Activated CD4-positive, alpha-beta T cell treated with anti-CD3 and anti-CD28 coated beads, Interleukin-2, amount 10 ng/mL, durations not matched to agents 7 days and 5 days (primary cell): ENCODE results near the gene NUDT22. TPM values are rescaled to one million over a fixed set of nuclear protein-coding genes. Genes with fewer than 3 reads are reported as not detected.
A peak's percentile ranks its signal among the peaks of the same experiment; 100 is the strongest.

Source experiments
- CTCF ChIA-PET: fragments of 350-600 bp; sonication (Branson Sonifier 250); formaldehyde crosslinking; loops from one replicate; lab custom pipeline; 2021; ENCODE audit warnings: antibody characterized with exemption; lab: Charles Lee
- POLR2A ChIA-PET: fragments of 350-600 bp; sonication (Branson Sonifier 250); formaldehyde crosslinking; loops from one replicate; lab custom pipeline; 2021; ENCODE audit warnings: antibody characterized with exemption; lab: Charles Lee
- DNase-seq: peaks from one replicate; pipeline ENCODE4 v3.0.0-alpha.2; 2020
- H3K27ac Mint-ChIP-seq: one replicate; pipeline ENCODE4 v1.8.0; 2021; ENCODE audit warnings: mild to moderate bottlenecking, moderate library complexity, mixed read lengths
- H3K27me3 Mint-ChIP-seq: one replicate; pipeline ENCODE4 v1.8.0; 2021; ENCODE audit warnings: mixed read lengths
- H3K36me3 Mint-ChIP-seq: one replicate; pipeline ENCODE4 v1.8.0; 2021; ENCODE audit warnings: low read depth, mixed read lengths
- H3K4me1 Mint-ChIP-seq: one replicate; pipeline ENCODE4 v1.8.0; 2021; ENCODE audit warnings: mixed read lengths
- H3K4me3 Mint-ChIP-seq: one replicate; pipeline ENCODE4 v1.8.0; 2021; ENCODE audit warnings: mild to moderate bottlenecking, moderate library complexity, mixed read lengths
- H3K9me3 Mint-ChIP-seq: one replicate; pipeline ENCODE4 v1.8.0; 2021; ENCODE audit warnings: mixed read lengths
- total RNA-seq, 2 experiments: library from RNA; stranded (reverse); gene quantifications; one replicate each; pipeline ENCODE4 v1.2.3, GENCODE V29; 2021

Gene NUDT22
- total RNA-seq, 2 experiments from 2014 or later = 70.2 to 82.1 TPM

- peak; percentile 94 for DNase-seq
- ChIA-PET CTCF (interaction anchor here (0.6 to 9.2 kb wide), 7 partner anchors 11 to 96 kb away, joined by 3 to 94 read pairs (median 3); partner anchors contain the start of gene FERMT3), POLR2A (no interaction called here)
- Mint-ChIP-seq H3K27me3 (no peaks in the 10 kb centered on the region), H3K4me3 (peak within 1 kb of the TSS; percentile 87), H3K36me3 (peaks cover 5% of the 10 kb centered on the region), H3K4me1 (peaks cover 56% of the 10 kb centered on the region), H3K27ac (peak within 1 kb of the TSS; percentile 94), H3K9me3 (no peaks in the 10 kb centered on the region)
These were observed 4.3 kb downstream of the NUDT22 start, which contains the start of gene DNAJC4 for GRCh38 chr11:64230171-64230984. DNAJC4 (plus strand) TSS chr11:64230548; CDS start chr11:64230855, 307 bp downstream.

- Mint-ChIP-seq H3K27ac (peak overlapping the region; percentile 94), H3K4me3 (peak overlapping the region; percentile 87), H3K36me3 (peaks cover 7% of the 10 kb centered on the region), H3K9me3 (no peaks in the 10 kb centered on the region), H3K27me3 (no peaks in the 10 kb centered on the region), H3K4me1 (peaks cover 61% of the 10 kb centered on the region)
- DNase-seq = no peak
- ChIA-PET POLR2A (no interaction called here), CTCF (interaction anchor here (0.6 to 1.2 kb wide), 3 partner anchors 12 to 95 kb away, joined by 4 read pairs; no protein-coding TSS in a partner anchor)
These were observed 4.9 kb downstream of the NUDT22 start for GRCh38 chr11:64230985-64231365.

DNA sequence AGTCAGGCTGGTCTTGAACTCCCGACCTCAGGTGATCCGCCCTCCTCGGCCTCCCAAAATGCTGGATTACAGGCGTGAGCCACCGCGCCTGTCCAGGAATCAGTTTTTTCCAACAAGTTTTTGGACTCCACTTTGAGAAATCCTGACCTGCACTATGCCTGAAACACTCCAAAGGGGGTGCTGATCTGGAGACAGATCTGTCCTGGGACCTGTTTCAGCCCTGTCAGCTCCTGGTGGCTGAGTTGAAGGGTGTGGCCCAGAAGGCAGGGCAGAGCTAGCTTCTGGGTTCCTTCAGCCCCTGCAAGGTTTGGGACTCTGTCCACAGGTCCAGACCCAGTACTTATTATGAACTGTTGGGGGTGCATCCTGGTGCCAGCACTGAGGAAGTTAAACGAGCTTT is 5.5 kb downstream of the NUDT22 start:
- H3K27me3 Mint-ChIP-seq = no peaks in the 10 kb centered on the region
- no peak for DNase-seq
- peak overlapping the region; percentile 87 for H3K4me3 Mint-ChIP-seq
- H3K9me3 Mint-ChIP-seq = no peaks in the 10 kb centered on the region
- H3K4me1 Mint-ChIP-seq = peaks cover 62% of the 10 kb centered on the region
- no peak overlapping the region for H3K27ac Mint-ChIP-seq
- CTCF ChIA-PET = interaction anchor here (0.6 to 1.7 kb wide), 5 partner anchors 11 to 111 kb away, joined by 3 to 4 read pairs (median 4); no protein-coding TSS in a partner anchor
- H3K36me3 Mint-ChIP-seq = peaks cover 7% of the 10 kb centered on the region
- POLR2A ChIA-PET = no interaction called here

- peaks cover 9% of the 10 kb centered on the region for H3K36me3 Mint-ChIP-seq
- peak overlapping the region; percentile 52 for H3K4me3 Mint-ChIP-seq
- peak overlapping the region; percentile 46 for H3K27ac Mint-ChIP-seq
- POLR2A ChIA-PET = interaction anchor here (0.6 to 1.0 kb wide), 2 partner anchors 9 to 45 kb away, joined by 3 read pairs; partner anchors contain the start of gene FKBP2
- CTCF ChIA-PET = interaction anchor here (0.6 to 2.0 kb wide), 13 partner anchors 9 to 217 kb away, joined by 3 to 6 read pairs (median 4); partner anchors contain the start of genes ESRRA and PLCB3
- DNase-seq = no peak
- H3K4me1 Mint-ChIP-seq = peaks cover 65% of the 10 kb centered on the region
- no peaks in the 10 kb centered on the region for H3K27me3 Mint-ChIP-seq
- H3K9me3 Mint-ChIP-seq = no peaks in the 10 kb centered on the region
These were observed 6.3 kb downstream of the NUDT22 start for GRCh38 chr11:64232182-64232966.

DNA sequence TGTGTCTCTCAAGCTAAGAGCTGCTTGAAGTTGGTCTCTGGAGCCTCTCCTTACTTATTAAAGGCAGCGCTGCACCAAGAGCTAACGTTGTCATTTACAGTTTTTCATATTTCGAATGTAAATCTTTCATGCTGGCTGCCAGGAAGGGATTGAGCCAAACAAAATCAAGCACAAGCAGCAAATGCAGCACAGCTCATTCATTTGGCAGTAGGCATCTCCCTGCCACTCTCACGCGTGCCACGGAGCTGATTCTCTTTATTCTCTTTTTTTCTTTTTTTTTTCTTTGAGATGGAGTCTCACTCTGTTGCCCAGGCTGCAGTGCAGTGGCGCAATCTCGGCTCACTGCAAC is 6.9 kb downstream of the NUDT22 start:
- ChIA-PET POLR2A (interaction anchor here (0.6 to 1.0 kb wide), 3 partner anchors 8 to 72 kb away, joined by 3 read pairs; partner anchors contain the start of gene FKBP2), CTCF (interaction anchor here (0.6 to 2.0 kb wide), 12 partner anchors 10 to 218 kb away, joined by 3 to 6 read pairs (median 4); partner anchors contain the start of genes ESRRA and PLCB3)
- Mint-ChIP-seq H3K4me1 (peaks cover 62% of the 10 kb centered on the region), H3K36me3 (peaks cover 13% of the 10 kb centered on the region), H3K27ac (no peak overlapping the region), H3K9me3 (no peaks in the 10 kb centered on the region), H3K27me3 (no peaks in the 10 kb centered on the region), H3K4me3 (peak overlapping the region; percentile 14)
- DNase-seq = no peak

GRCh38 chr11:64233913-64234586 is 8.0 kb downstream of the NUDT22 start, which contains the start of gene VEGFB:
VEGFB (plus strand) TSS chr11:64234584; CDS start chr11:64234834, 250 bp downstream.
- no peaks in the 10 kb centered on the region for H3K9me3 Mint-ChIP-seq
- H3K4me1 Mint-ChIP-seq = peaks cover 61% of the 10 kb centered on the region
- CTCF ChIA-PET = interaction anchor here (1.0 to 2.0 kb wide), 4 partner anchors 10 to 71 kb away, joined by 3 to 6 read pairs (median 4); partner anchors contain the start of gene ESRRA
- POLR2A ChIA-PET = no interaction called here
- DNase-seq = peak; percentile 71
- H3K27ac Mint-ChIP-seq = peak within 1 kb of the TSS; percentile 73
- H3K27me3 Mint-ChIP-seq = no peaks in the 10 kb centered on the region
- peaks cover 13% of the 10 kb centered on the region for H3K36me3 Mint-ChIP-seq
- peak within 1 kb of the TSS; percentile 83 for H3K4me3 Mint-ChIP-seq

- peak; percentile 49 for DNase-seq
- peaks cover 58% of the 10 kb centered on the region for H3K4me1 Mint-ChIP-seq
- peaks cover 13% of the 10 kb centered on the region for H3K36me3 Mint-ChIP-seq
- H3K4me3 Mint-ChIP-seq = peak overlapping the region; percentile 83
- ChIA-PET CTCF (interaction anchor here (0.6 to 2.0 kb wide), 4 partner anchors 67 to 777 kb away, joined by 3 to 5 read pairs (median 4); no protein-coding TSS in a partner anchor), POLR2A (interaction anchor here (0.6 kb wide), 1 partner anchor 34 kb away, joined by 3 read pairs; no protein-coding TSS in a partner anchor)
- H3K9me3 Mint-ChIP-seq = no peaks in the 10 kb centered on the region
- peak overlapping the region; percentile 73 for H3K27ac Mint-ChIP-seq
- no peaks in the 10 kb centered on the region for H3K27me3 Mint-ChIP-seq
These were observed 8.7 kb downstream of the NUDT22 start for GRCh38 chr11:64234647-64235379.

DNA sequence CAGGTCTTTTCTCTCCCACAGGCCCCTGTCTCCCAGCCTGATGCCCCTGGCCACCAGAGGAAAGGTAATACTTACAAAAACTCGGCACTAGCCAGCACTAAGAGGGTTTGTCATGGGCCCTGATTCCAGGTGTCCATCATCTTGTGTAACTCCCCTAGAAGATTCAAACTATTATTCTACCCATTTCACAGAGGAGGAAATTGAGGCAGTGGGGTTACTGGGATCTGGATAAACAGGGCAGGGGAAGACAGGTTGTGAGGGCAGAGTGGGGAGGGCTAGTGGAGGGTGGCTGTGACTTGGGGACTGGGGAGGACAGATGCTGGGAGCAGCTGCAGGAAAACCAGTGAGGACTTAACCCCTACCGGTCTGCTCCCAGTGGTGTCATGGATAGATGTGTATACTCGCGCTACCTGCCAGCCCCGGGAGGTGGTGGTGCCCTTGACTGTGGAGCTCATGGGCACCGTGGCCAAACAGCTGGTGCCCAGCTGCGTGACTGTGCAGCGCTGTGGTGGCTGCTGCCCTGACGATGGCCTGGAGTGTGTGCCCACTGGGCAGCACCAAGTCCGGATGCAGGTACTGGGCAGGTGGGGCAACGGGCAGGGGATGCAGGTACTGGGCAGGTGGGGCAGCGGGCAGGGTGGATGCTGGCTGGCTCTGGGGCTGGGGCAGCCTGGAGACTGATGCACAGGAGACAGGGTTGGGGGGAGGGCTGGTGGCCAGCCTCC is 9.5 kb downstream of the NUDT22 start:
- Mint-ChIP-seq H3K4me1 (peaks cover 59% of the 10 kb centered on the region), H3K36me3 (peaks cover 14% of the 10 kb centered on the region), H3K27me3 (no peaks in the 10 kb centered on the region), H3K9me3 (no peaks in the 10 kb centered on the region), H3K27ac (peak overlapping the region; percentile 73), H3K4me3 (peak overlapping the region; percentile 83)
- DNase-seq = no peak
- POLR2A ChIA-PET = interaction anchor here (0.6 kb wide), 1 partner anchor 33 kb away, joined by 3 read pairs; no protein-coding TSS in a partner anchor
- CTCF ChIA-PET = interaction anchor here (0.6 to 2.0 kb wide), 7 partner anchors 9 to 776 kb away, joined by 3 to 5 read pairs (median 4); no protein-coding TSS in a partner anchor

GRCh38 chr11:64237484-64237951 is 11.4 kb downstream of the NUDT22 start:
- no peaks in the 10 kb centered on the region for H3K27me3 Mint-ChIP-seq
- peak overlapping the region; percentile 36 for H3K27ac Mint-ChIP-seq
- no peak overlapping the region for H3K4me3 Mint-ChIP-seq
- DNase-seq = no peak
- H3K9me3 Mint-ChIP-seq = no peaks in the 10 kb centered on the region
- CTCF ChIA-PET = interaction anchor here (0.6 to 2.2 kb wide), 10 partner anchors 9 to 66 kb away, joined by 3 to 6 read pairs (median 3); partner anchors contain the start of genes NUDT22, PPP1R14B and TRPT1
- POLR2A ChIA-PET = no interaction called here
- peaks cover 54% of the 10 kb centered on the region for H3K4me1 Mint-ChIP-seq
- H3K36me3 Mint-ChIP-seq = peaks cover 14% of the 10 kb centered on the region

DNA sequence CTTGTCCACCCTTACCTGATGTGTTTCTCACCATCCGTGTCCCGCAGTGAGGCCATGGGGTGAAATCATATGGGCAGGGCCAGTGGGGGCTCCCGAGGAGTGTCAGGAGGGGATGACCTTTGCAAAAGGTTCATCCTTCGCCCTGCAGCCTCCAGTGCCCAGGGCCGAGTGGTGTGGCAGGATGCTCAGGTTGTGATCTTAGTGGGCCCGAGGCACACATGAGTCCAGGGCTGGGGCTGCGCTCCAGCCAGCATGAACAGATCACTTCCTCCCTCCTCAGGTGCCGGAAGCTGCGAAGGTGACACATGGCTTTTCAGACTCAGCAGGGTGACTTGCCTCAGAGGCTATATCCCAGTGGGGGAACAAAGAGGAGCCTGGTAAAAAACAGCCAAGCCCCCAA is 12.0 kb downstream of the NUDT22 start:
- ChIA-PET CTCF (interaction anchor here (0.9 to 2.2 kb wide), 7 partner anchors 9 to 47 kb away, joined by 3 to 7 read pairs (median 4); partner anchors contain the start of genes PLCB3 and PPP1R14B), POLR2A (no interaction called here)
- Mint-ChIP-seq H3K36me3 (peaks cover 14% of the 10 kb centered on the region), H3K27ac (no peak overlapping the region), H3K4me1 (peaks cover 53% of the 10 kb centered on the region), H3K27me3 (no peaks in the 10 kb centered on the region), H3K9me3 (no peaks in the 10 kb centered on the region), H3K4me3 (no peak overlapping the region)
- DNase-seq = no peak
